K562 (cell line): ENCODE results near the gene MICAL2. TPM values are rescaled to one million over a fixed set of nuclear protein-coding genes. Genes with fewer than 3 reads are reported as not detected.

Experiments
- ATAC-seq: fragments of 200-7000 bp; cut with Tn5 transposase; 3 replicates; pipeline ENCODE4 v1.9.1; 2020; ENCODE audit warnings: moderate library complexity
- BruUV-seq: library from RNA; stranded (reverse); fragments of 400-500 nt; replicated peaks from 2 replicates; lab custom pipeline; 2021; lab: Mats Ljungman, UMichigan
- CTCF ChIA-PET: fragments of 300-600 bp; formaldehyde crosslinking; extraction: SDS; loops from one replicate; lab custom pipeline; 2021; ENCODE audit warnings: low intra/inter-chr PET ratio; lab: Yijun Ruan, JAX
- POLR2A ChIA-PET: fragments of 300-600, 350-650 bp; sonication (Branson Sonifier 250); formaldehyde crosslinking; extraction: SDS; loops from one replicate; lab custom pipeline; 2021; ENCODE audit warnings: antibody characterized with exemption, inconsistent platforms; lab: Yijun Ruan, JAX
- DNase-seq, 4 experiments: peaks; one replicate each; pipeline versions ENCODE4 v3.0.0 to v3.0.0-alpha.2; 2011 to 2018; ENCODE audit warnings: low spot score in 3 of 4, mixed read lengths in 3 of 4; ENCODE audit errors: extremely low read depth in 1 of 4
- FAIRE-seq: peaks from 2 replicates; lab custom pipeline; 2011; peaks lifted over from hg19 to GRCh38; lab: Jason Lieb, UNC
- H2AFZ ChIP-seq: 2 replicates; pipeline ENCODE4 v1.6.0; 2011; ENCODE audit warnings: low read depth, low read length, control low read depth, inconsistent platforms
- H3K27ac ChIP-seq: fragments of 200-600 bp; 3 replicates; pipeline ENCODE4 v1.8.0; 2011; ENCODE audit warnings: low read depth, mild to moderate bottlenecking, control low read depth, inconsistent platforms, low read length, moderate library complexity, mixed read lengths; ENCODE audit errors: extremely low read depth
- H3K27me3 ChIP-seq, 2 experiments: fragments of 300-600 bp in 1 of 2; 2 replicates in 1 of 2; 3 replicates in 1 of 2; pipeline versions ENCODE4 v1.6.0 to v1.8.0; 2011; ENCODE audit warnings: inconsistent platforms in 2 of 2, low read length in 2 of 2, mild to moderate bottlenecking in 1 of 2, mixed read lengths in 1 of 2, moderate library complexity in 1 of 2; ENCODE audit not compliant: control insufficient read depth in 2 of 2, insufficient read depth in 2 of 2
- H3K36me3 ChIP-seq: fragments of 300-600 bp; 3 replicates; pipeline ENCODE4 v1.8.0; 2011; ENCODE audit warnings: mild to moderate bottlenecking, low read length, inconsistent platforms; ENCODE audit not compliant: control insufficient read depth, insufficient read depth
- H3K4me1 ChIP-seq, 2 experiments: fragments of 200-600 bp in 1 of 2; replicated peaks in 1 of 2; 2 replicates in 1 of 2; 3 replicates in 1 of 2; pipeline versions ENCODE4 v1.5.1 to v1.8.0; 2011; ENCODE audit warnings: inconsistent platforms in 2 of 2, low read length in 2 of 2, mild to moderate bottlenecking in 1 of 2, mixed read lengths in 1 of 2, moderate library complexity in 1 of 2; ENCODE audit not compliant: control insufficient read depth in 2 of 2, insufficient read depth in 2 of 2
- H3K4me2 ChIP-seq: 2 replicates; pipeline ENCODE4 v1.6.1; 2011; ENCODE audit warnings: low read length, control low read depth, inconsistent platforms, mixed read lengths; ENCODE audit not compliant: insufficient read depth
- H3K4me3 ChIP-seq: fragments of 200-600 bp; sonication (generic), shearing (Covaris generic); 2 replicates; pipeline ENCODE4 v1.5.1; 2016; ENCODE audit warnings: control low read depth, inconsistent platforms
- H3K79me2 ChIP-seq: fragments of 200-600 bp; 3 replicates; pipeline ENCODE4 v1.8.0; 2011; ENCODE audit warnings: low read length, inconsistent platforms; ENCODE audit not compliant: control insufficient read depth, insufficient read depth
- H3K9ac ChIP-seq, 2 experiments: 2 replicates each; pipeline versions ENCODE4 v1.6.0 to v1.6.1; 2011; ENCODE audit warnings: low read depth in 2 of 2, low read length in 2 of 2, control low read depth in 1 of 2, inconsistent platforms in 1 of 2, mild to moderate bottlenecking in 1 of 2, mixed read lengths in 1 of 2; ENCODE audit not compliant: insufficient read depth in 1 of 2
- H3K9me1 ChIP-seq: one replicate; pipeline ENCODE4 v1.6.0; 2011; ENCODE audit warnings: inconsistent platforms, mild to moderate bottlenecking, low read length, moderate library complexity; ENCODE audit not compliant: control insufficient read depth, insufficient read depth
- H3K9me3 ChIP-seq: replicated peaks from 2 replicates; pipeline ENCODE4 v1.5.1; 2011; ENCODE audit warnings: low read depth, low read length, inconsistent platforms; ENCODE audit not compliant: control insufficient read depth, insufficient read depth
- H4K20me1 ChIP-seq: replicated peaks from 2 replicates; pipeline ENCODE4 v1.6.1; 2011; ENCODE audit warnings: low read length, inconsistent platforms, mixed read lengths; ENCODE audit not compliant: control insufficient read depth, insufficient read depth
- NFYB ChIP-seq: IDR thresholded peaks from 2 replicates; pipeline ENCODE4 v1.6.1; 2011; ENCODE audit warnings: mild to moderate bottlenecking, moderate library complexity; ENCODE audit not compliant: insufficient read length; ENCODE audit errors: extremely low read depth
- RBM22 ChIP-seq: fragments of 200-400 bp; formaldehyde crosslinking; IDR thresholded peaks from 2 replicates; pipeline ENCODE4 v1.6.1; 2018; ENCODE audit warnings: low read length, low read depth; ENCODE audit not compliant: poor library complexity, severe bottlenecking
- USF1 ChIP-seq: sonication (generic); formaldehyde crosslinking; IDR thresholded peaks from 2 replicates; pipeline ENCODE4 v1.9.0; 2022; ENCODE audit warnings: mild to moderate bottlenecking, missing genetic modification reagents
- USF2 ChIP-seq: sonication (generic); formaldehyde crosslinking; IDR thresholded peaks from 2 replicates; pipeline ENCODE4 v1.5.0; 2020; ENCODE audit warnings: missing genetic modification reagents
- ZBTB9 ChIP-seq: fragments of 450-650 bp; formaldehyde crosslinking; IDR thresholded peaks from 2 replicates; pipeline ENCODE4 v1.4.0; 2020; ENCODE audit warnings: mild to moderate bottlenecking, moderate library complexity
- WGBS: fragments of 100-300 bp; shearing (Covaris generic); methylation state at CpG from one replicate; pipeline ENCODE4 v1.1.6; 2016; ENCODE audit warnings: low coverage, mixed read lengths; ENCODE audit not compliant: insufficient coverage; ENCODE audit errors: missing lambda C conversion rate; 5-methylcytosine and 5-hydroxymethylcytosine counted together
- in situ Hi-C: fragments of 300-500 bp; cut with MboI; formaldehyde crosslinking; loops from 4 replicates; pipeline ENCODE4 v1.15.0; 2018; ENCODE audit warnings: inconsistent platforms, mixed read lengths
- intact Hi-C: fragments of 100-400 bp; cut with micrococcal nuclease; formaldehyde crosslinking; loops from 2 replicates; pipeline ENCODE4 v1.14.2; 2022
- polyA plus RNA-seq, 8 experiments: library from polyadenylated mRNA; depleted of rRNA in 4 of 8; stranded (reverse) in 5 of 8; unstranded in 3 of 8; fragments of >200 nt; fragmentation: Nextera tagmentation in 2 of 8; fragmentation: Illumina TruSeq in 1 of 8; extraction: Ambion mirVana in 2 of 8; extraction: Trizol in 1 of 8; gene quantifications; 2 replicates each; pipeline versions ENCODE4 v1.2.1 to v1.2.3, GENCODE V29; 2011 to 2014; ENCODE audit warnings: inconsistent platforms in 1 of 8, missing spikeins in 1 of 8
- total RNA-seq, 7 experiments: library from RNA; depleted of rRNA in 6 of 7; stranded (reverse); fragments of >200 nt in 6 of 7; fragmentation: Illumina TruSeq in 2 of 7; extraction: Trizol in 2 of 7; gene quantifications; 2 replicates each; pipeline versions ENCODE4 v1.2.1 to v1.2.3, GENCODE V29; 2011 to 2021; ENCODE audit warnings: low replicate concordance in 1 of 7

Gene MICAL2
- total and polyA plus RNA-seq, 9 of the 15 experiments (the other 6 are each of a cell fraction or from before 2014, with no cell fraction given), result 4.7 to 64.2 (median 33.6) TPM

- no peak for DNase-seq
- Histone ChIP-seq H3K9me1 (peaks cover 4% of the 10 kb centered on the region), H3K79me2 (no peaks in the 10 kb centered on the region), H3K27me3 (no peaks in the 10 kb centered on the region), H3K9me3 (no peaks in the 10 kb centered on the region), H3K36me3 (no peaks in the 10 kb centered on the region), H2AFZ (no peak overlapping the region; the same call in 1 of the 2 replicates), H3K4me3 (no peak overlapping the region), H3K4me1 (peaks cover 25 to 34% of the 10 kb centered on the region in 2 experiments), H3K27ac (no peak overlapping the region), H3K9ac (peak overlapping the region in 1 of 2 experiments; percentile 69; a peak in 2 of 4 replicates), H4K20me1 (no peaks in the 10 kb centered on the region), H3K4me2 (no peak overlapping the region)
- ATAC-seq, result no peak
- BruUV-seq, result no TSS peak
- ChIA-PET POLR2A (interaction anchor here (0.6 to 1.1 kb wide), 3 partner anchors 27 to 281 kb away, joined by 3 read pairs; no protein-coding TSS in a partner anchor), CTCF (no interaction called here)
- WGBS, result 78% methylated on average over 9 of the region's 10 CpGs
- no peak for FAIRE-seq
- TF ChIP-seq NFYB (peak; percentile 83), USF1 (CRISPR knock-in tag) (peak; percentile 51), ZBTB9 (CRISPR knock-in tag) (no peak), RBM22 (no peak), USF2 (peak; percentile 51; the same call in 1 of the 2 replicates)
- intact Hi-C loops (no loop called here), in situ Hi-C loops (no loop called here)
Observed at GRCh38 chr11:12276831-12277475, 166.6 kb downstream of the MICAL2 start.
